LNCAP (cell line): ENCODE results near the gene MTHFSD.

Experiments used
- TF ChIP-seq, protein P1 (sequence below): fragments of 450-650 bp; IDR thresholded peaks from 2 replicates; pipeline ENCODE4 v1.5.1; 2017; ENCODE audit warnings: mild to moderate bottlenecking

MTHFSD gene

GRCh38 chr16:86494039-86494564 lies 60.9 kb downstream of the MTHFSD start:
- TF ChIP-seq, protein P1, sequence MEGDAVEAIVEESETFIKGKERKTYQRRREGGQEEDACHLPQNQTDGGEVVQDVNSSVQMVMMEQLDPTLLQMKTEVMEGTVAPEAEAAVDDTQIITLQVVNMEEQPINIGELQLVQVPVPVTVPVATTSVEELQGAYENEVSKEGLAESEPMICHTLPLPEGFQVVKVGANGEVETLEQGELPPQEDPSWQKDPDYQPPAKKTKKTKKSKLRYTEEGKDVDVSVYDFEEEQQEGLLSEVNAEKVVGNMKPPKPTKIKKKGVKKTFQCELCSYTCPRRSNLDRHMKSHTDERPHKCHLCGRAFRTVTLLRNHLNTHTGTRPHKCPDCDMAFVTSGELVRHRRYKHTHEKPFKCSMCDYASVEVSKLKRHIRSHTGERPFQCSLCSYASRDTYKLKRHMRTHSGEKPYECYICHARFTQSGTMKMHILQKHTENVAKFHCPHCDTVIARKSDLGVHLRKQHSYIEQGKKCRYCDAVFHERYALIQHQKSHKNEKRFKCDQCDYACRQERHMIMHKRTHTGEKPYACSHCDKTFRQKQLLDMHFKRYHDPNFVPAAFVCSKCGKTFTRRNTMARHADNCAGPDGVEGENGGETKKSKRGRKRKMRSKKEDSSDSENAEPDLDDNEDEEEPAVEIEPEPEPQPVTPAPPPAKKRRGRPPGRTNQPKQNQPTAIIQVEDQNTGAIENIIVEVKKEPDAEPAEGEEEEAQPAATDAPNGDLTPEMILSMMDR: no peak

DNA sequence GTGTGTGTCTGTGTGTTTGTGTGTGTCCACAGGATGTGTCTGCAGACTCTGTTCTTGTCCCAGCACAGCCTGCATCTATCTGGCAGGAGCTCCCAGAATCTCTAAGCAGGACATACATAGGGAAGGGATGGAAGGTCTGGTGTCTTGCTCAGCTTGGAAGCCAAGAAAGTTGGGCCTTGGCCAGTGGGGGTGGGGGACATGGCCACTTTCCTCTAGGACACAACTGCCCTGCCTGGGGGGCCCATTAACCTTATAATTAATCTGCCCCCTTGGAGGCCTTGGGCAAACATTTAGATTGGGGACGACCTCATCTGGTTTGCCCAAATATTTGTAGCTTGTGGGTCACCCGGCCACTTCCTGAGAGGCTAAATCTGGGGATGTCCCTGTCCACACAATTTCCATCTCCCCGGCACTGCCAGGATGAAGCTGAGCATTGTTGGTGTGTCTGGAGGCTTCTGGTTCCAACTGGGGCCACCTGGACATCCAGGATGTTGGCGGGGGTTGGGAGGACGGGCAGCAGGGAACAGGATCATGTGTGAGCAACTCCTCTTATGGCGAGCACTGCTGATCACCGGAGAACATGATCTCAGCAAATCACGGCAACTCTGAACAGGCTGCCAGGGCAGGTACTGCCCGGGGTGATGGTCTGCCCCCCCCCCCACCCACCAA lies 61.9 kb downstream of the MTHFSD start:
- TF ChIP-seq, protein P1: no peak

- TF ChIP-seq, protein P1: no peak
Measured at GRCh38 chr16:86492267-86492960, 62.6 kb downstream of the MTHFSD start.

DNA sequence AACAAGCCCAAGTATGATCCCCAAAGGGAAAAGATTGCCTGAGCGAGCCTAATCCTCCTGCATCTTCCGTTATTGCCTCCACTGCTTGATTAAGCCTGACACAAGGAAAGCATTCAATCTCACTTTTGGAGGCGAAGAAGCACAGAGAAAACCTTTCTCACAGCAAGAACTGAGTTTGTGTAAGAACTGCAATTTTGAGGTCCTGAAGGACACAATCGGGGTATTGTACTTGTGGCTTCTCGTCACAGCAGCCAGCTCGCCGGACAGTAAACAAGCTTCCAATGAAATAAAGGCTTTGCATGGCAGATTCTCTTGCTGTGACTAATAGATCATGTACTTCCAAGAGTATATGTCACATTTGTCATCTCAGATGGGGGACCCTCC lies 63.4 kb downstream of the MTHFSD start:
- TF ChIP-seq, protein P1: no peak

DNA sequence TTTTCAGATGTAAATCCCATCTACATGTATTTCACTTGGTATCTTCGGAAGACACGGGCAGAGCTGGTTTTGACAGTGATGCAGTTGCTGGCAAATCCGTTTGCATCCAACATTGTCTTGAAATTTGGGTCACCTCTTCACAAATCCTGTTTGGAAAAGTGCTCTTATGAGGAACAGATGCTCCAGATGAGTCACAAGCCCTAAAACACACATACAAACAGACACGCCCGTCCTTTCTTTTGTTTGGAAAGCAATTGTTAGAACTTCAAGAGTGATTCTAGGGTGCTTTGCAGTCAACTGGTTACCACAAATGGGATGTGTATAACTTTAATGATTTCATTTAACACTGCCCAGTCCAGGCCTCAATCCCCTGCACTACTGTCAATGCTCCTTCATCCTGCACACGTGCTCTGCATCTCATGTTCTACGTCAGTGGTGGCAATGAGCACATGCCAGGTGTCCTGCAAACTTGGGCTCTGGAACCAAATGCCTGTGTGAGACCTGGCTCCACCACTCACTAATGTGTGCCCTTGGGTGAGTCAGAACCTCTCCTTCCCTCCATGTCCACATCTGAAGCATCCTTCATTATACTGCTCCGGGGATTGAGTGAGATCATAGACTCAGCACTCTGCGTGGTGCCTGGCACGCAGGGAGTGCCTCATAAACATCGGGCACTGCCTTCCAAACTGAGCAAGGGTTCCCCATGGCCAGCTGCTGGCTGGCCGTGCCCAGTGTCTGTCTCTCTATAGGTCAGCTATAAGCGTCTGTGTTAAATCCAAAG lies 64.0 kb downstream of the MTHFSD start:
- TF ChIP-seq, protein P1: no peak

- TF ChIP-seq, protein P1: no peak
Measured at GRCh38 chr16:86485746-86486145, 69.3 kb downstream of the MTHFSD start.

- TF ChIP-seq, protein P1: no peak
Measured at GRCh38 chr16:86484240-86484639, 70.8 kb downstream of the MTHFSD start.
